Gastroesophageal sphincter (tissue), 4 donors: ENCODE results near the gene CSPG4. TPM values are rescaled to one million over a fixed set of nuclear protein-coding genes. Genes with fewer than 3 reads are reported as not detected.
"Not testable (repeated sequence)": the region's sequence is repeated elsewhere in the genome, so short reads cannot be mapped to it uniquely, and the experiment has no call there.

Experiments
- ATAC-seq: fragments of 150-250 bp; one replicate; pipeline ENCODE4 v1.9.1; 2016; ENCODE audit warnings: mild to moderate bottlenecking, moderate library complexity
- H3K27ac ChIP-seq, 4 donors: fragments of 200-600 bp; sonication (generic) in 3 of 4; 1 replicate in 3 of 4; 2 replicates in 1 of 4; pipeline ENCODE4 v1.5.1; 2016 to 2019
- H3K27me3 ChIP-seq: fragments of 200-600 bp; sonication (generic); one replicate; pipeline ENCODE4 v1.5.1; 2019
- H3K36me3 ChIP-seq, 2 donors: fragments of 200-600 bp; sonication (generic); one replicate each; pipeline ENCODE4 v1.5.1; 2019; ENCODE audit warnings: control low read depth in 1 of 2
- H3K4me1 ChIP-seq, 3 donors: fragments of 200-600 bp; sonication (generic); 1 replicate in 2 of 3; 2 replicates in 1 of 3; pipeline ENCODE4 v1.5.1; 2016 to 2019; ENCODE audit warnings: control low read depth in 2 of 3
- H3K4me3 ChIP-seq, 2 donors: fragments of 200-600 bp; sonication (generic); one replicate each; pipeline ENCODE4 v1.5.1; 2019; ENCODE audit warnings: mild to moderate bottlenecking in 1 of 2, moderate library complexity in 1 of 2
- H3K9me3 ChIP-seq, 3 donors: fragments of 200-600 bp; sonication (generic); one replicate each; pipeline ENCODE4 v1.5.1; 2017 to 2019; ENCODE audit warnings: control low read depth in 2 of 3
- CTCF ChIP-seq, 4 experiments: fragments of 200-600 bp in 2 of 4; fragments of 450-650 bp in 2 of 4; sonication (generic) in 1 of 4; IDR thresholded peaks; one replicate each; pipeline ENCODE4 v1.5.1; 2017 to 2019; ENCODE audit warnings: antibody characterized with exemption in 4 of 4, mild to moderate bottlenecking in 2 of 4, moderate library complexity in 2 of 4
- EP300 ChIP-seq: sonication (generic); formaldehyde crosslinking; IDR thresholded peaks from one replicate; pipeline ENCODE4 v1.6.1; 2017; ENCODE audit warnings: antibody characterized with exemption, mild to moderate bottlenecking
- POLR2A ChIP-seq, 2 donors: fragments of 450-650 bp; IDR thresholded peaks; one replicate each; pipeline ENCODE4 v1.6.1; 2017; ENCODE audit warnings: antibody characterized with exemption in 2 of 2, mild to moderate bottlenecking in 2 of 2, moderate library complexity in 1 of 2
- POLR2AphosphoS5 ChIP-seq: sonication (generic); formaldehyde crosslinking; IDR thresholded peaks from one replicate; pipeline ENCODE4 v1.6.1; 2017; ENCODE audit warnings: antibody characterized with exemption
- WGBS, 2 donors: methylation state at CpG; one replicate each; pipeline ENCODE4 v1.1.5; 2018; ENCODE audit warnings: low coverage in 1 of 2; 5-methylcytosine and 5-hydroxymethylcytosine counted together
- total RNA-seq, 4 donors: library from RNA; depleted of rRNA; stranded (reverse); fragments of >200 nt; gene quantifications; one replicate each; pipeline ENCODE4 v1.1.0, GENCODE V29; 2016

The CSPG4 gene
- 100 to 1,000 TPM in 3 of 4 donors, 10 to 100 TPM in 1; 98.7 to 396 (median 151) TPM for total RNA-seq

- no peaks in the 10 kb centered on the region for H3K36me3 ChIP-seq
- H3K9me3 ChIP-seq: no peaks in the 10 kb centered on the region
- H3K4me3 ChIP-seq: peak within 1 kb of the TSS; percentile 45 to 64
- H3K27me3 ChIP-seq: no peaks in the 10 kb centered on the region
- H3K4me1 ChIP-seq: peaks cover 0 to 68% (median 30%) of the 10 kb centered on the region in 3 donors
- 0 to 20% methylated on average over 2 to 3 of the region's 36 CpGs for WGBS, 2 donors
- no peak for TF ChIP-seq EP300
- TF ChIP-seq POLR2A (IDR thresholded peaks at IDR 0.05): peak; percentile 95 to 96
- TF ChIP-seq CTCF (IDR thresholded peaks at IDR 0.05): no peak
- peak; percentile 98 for TF ChIP-seq POLR2AphosphoS5
- peak within 1 kb of the TSS; percentile 88 to 92 (median 90) for H3K27ac ChIP-seq
- ATAC-seq: peak; percentile 84
Measured at GRCh38 chr15:75712668-75713337, at the start of gene CSPG4. CSPG4 (minus strand) TSS chr15:75712848; CDS start chr15:75712755, 93 bp downstream.

- H3K4me3 ChIP-seq, H3K9me3 ChIP-seq, H3K27me3 ChIP-seq, H3K36me3 ChIP-seq, ATAC-seq, H3K27ac ChIP-seq: not testable (repeated sequence)
- peaks cover 2 to 18% (median 7%) of the 10 kb centered on the region in 3 donors for H3K4me1 ChIP-seq
- no CpG with 5 or more reads among the region's 4 CpGs for WGBS, 2 donors
Measured at GRCh38 chr15:75762357-75762718, 49.7 kb upstream of the CSPG4 start.

- Histone ChIP-seq H3K4me3 (no peak overlapping the region), H3K27ac (no peak overlapping the region), H3K27me3 (no peaks in the 10 kb centered on the region), H3K9me3 (no peaks in the 10 kb centered on the region), H3K36me3 (no peaks in the 10 kb centered on the region), H3K4me1 (peaks cover 2 to 18% (median 7%) of the 10 kb centered on the region in 3 donors)
- ATAC-seq: no peak
- 93% methylated on average over 3 of the region's 10 CpGs; no CpG with 5 or more reads in 1 of the 2 donors for WGBS, 2 donors
- no peak for TF ChIP-seq EP300
- no peak for TF ChIP-seq POLR2A (IDR thresholded peaks at IDR 0.05)
- no peak for TF ChIP-seq CTCF (IDR thresholded peaks at IDR 0.05)
- no peak for TF ChIP-seq POLR2AphosphoS5
Measured at GRCh38 chr15:75761446-75762356, 49.1 kb upstream of the CSPG4 start.

GRCh38 chr15:75760704-75761435 is 48.2 kb upstream of the CSPG4 start:
- peaks cover 2 to 18% (median 7%) of the 10 kb centered on the region in 3 donors for H3K4me1 ChIP-seq
- H3K9me3 ChIP-seq: no peaks in the 10 kb centered on the region
- H3K27ac ChIP-seq: no peak overlapping the region
- TF ChIP-seq EP300: no peak
- TF ChIP-seq POLR2A (IDR thresholded peaks at IDR 0.05): no peak
- no peak for TF ChIP-seq CTCF (IDR thresholded peaks at IDR 0.05)
- TF ChIP-seq POLR2AphosphoS5: no peak
- ATAC-seq: no peak
- 63 to 98% methylated on average over 4 to 6 of the region's 14 CpGs for WGBS, 2 donors
- no peaks in the 10 kb centered on the region for H3K36me3 ChIP-seq
- H3K27me3 ChIP-seq: no peaks in the 10 kb centered on the region
- H3K4me3 ChIP-seq: no peak overlapping the region

- not testable (repeated sequence) for ATAC-seq, H3K9me3 ChIP-seq, H3K27me3 ChIP-seq, H3K36me3 ChIP-seq, H3K4me3 ChIP-seq
- 94 to 97% methylated on average over 3 to 4 of the region's 7 CpGs for WGBS, 2 donors
- Histone ChIP-seq H3K4me1 (peaks cover 2 to 18% (median 7%) of the 10 kb centered on the region in 3 donors), H3K27ac (peak overlapping the region in 1 of 4 donors; percentile 73)
Measured at GRCh38 chr15:75760131-75760520, 47.5 kb upstream of the CSPG4 start.
